ENCODE results near the gene PLCB3. TPM values are rescaled to one million over a fixed set of nuclear protein-coding genes. Genes with fewer than 3 reads are reported as not detected.

Gene PLCB3
- total RNA-seq: 1 to 10 TPM; 4.4 to 4.7 TPM

GRCh38 chr11:64251016-64251752, at the start of gene PLCB3:
Gene PLCB3 (plus strand): TSS chr11:64251530. CDS start chr11:64251650, 120 bp downstream.
- no peaks in the 10 kb centered on the region for H3K36me3 Mint-ChIP-seq (ENCODE audit: low read depth)
- H3K4me1 Mint-ChIP-seq (ENCODE audit: low read depth): peaks cover 13% of the 10 kb centered on the region
- H3K27ac Mint-ChIP-seq: no peak within 1 kb of the TSS
- intact Hi-C loops (cut with micrococcal nuclease): loop anchor here (1.0 kb wide), 3 partner anchors 18 to 54 kb away; partner anchors contain the start of genes ESRRA and FERMT3
- CTCF ChIA-PET: interaction anchor here (0.5 to 4.1 kb wide), 12 partner anchors 8 to 1432 kb away, joined by 3 to 27 read pairs (median 6); partner anchors contain the start of genes CATSPERZ, ESRRA and FERMT3
- no peaks in the 10 kb centered on the region for H3K9me3 Mint-ChIP-seq
- peak within 1 kb of the TSS; percentile 84 for H3K4me3 Mint-ChIP-seq
- H3K27me3 Mint-ChIP-seq (ENCODE audit: low read depth): no peaks in the 10 kb centered on the region
- peak; percentile 54 for DNase-seq

GRCh38 chr11:64201543-64201942, 49.8 kb upstream of the PLCB3 start:
- Mint-ChIP-seq H3K9me3 (no peaks in the 10 kb centered on the region), H3K27me3 (ENCODE audit: low read depth) (no peaks in the 10 kb centered on the region), H3K36me3 (ENCODE audit: low read depth) (peaks cover 58% of the 10 kb centered on the region), H3K27ac (no peak overlapping the region), H3K4me3 (no peak overlapping the region), H3K4me1 (ENCODE audit: low read depth) (peaks cover 31% of the 10 kb centered on the region)
- no peak for DNase-seq
- intact Hi-C loops (cut with micrococcal nuclease): no loop called here
- CTCF ChIA-PET: interaction anchor here (0.6 to 1.0 kb wide), 2 partner anchors 99 to 101 kb away, joined by 3 read pairs; no protein-coding TSS in a partner anchor

GRCh38 chr11:64202992-64203391, 48.3 kb upstream of the PLCB3 start:
- H3K36me3 Mint-ChIP-seq (ENCODE audit: low read depth): peaks cover 63% of the 10 kb centered on the region
- no peak overlapping the region for H3K4me3 Mint-ChIP-seq

GRCh38 chr11:64203421-64204079, 47.8 kb upstream of the PLCB3 start:
- no peak overlapping the region for H3K4me3 Mint-ChIP-seq
- no peaks in the 10 kb centered on the region for H3K9me3 Mint-ChIP-seq
- H3K27ac Mint-ChIP-seq: peak overlapping the region; percentile 89
- H3K27me3 Mint-ChIP-seq (ENCODE audit: low read depth): no peaks in the 10 kb centered on the region
- CTCF ChIA-PET: interaction anchor here (0.9 to 7.4 kb wide), 15 partner anchors 10 to 109 kb away, joined by 3 to 89 read pairs (median 7); partner anchors contain the start of genes CATSPERZ, NUDT22, PPP1R14B and STIP1
- intact Hi-C loops (cut with micrococcal nuclease): loop anchor here (1.0 kb wide), 2 partner anchors 97 to 101 kb away; partner anchors contain the start of gene CATSPERZ
- no peak for DNase-seq
- peaks cover 63% of the 10 kb centered on the region for H3K36me3 Mint-ChIP-seq (ENCODE audit: low read depth)
- H3K4me1 Mint-ChIP-seq (ENCODE audit: low read depth): peaks cover 40% of the 10 kb centered on the region

More at GRCh38 chr11:64202992-64203391, 48.3 kb upstream of the PLCB3 start:
- no peaks in the 10 kb centered on the region for H3K9me3 Mint-ChIP-seq
- CTCF ChIA-PET: interaction anchor here (2.0 to 7.4 kb wide), 5 partner anchors 17 to 100 kb away, joined by 8 to 89 read pairs (median 13); partner anchors contain the start of genes CATSPERZ, NUDT22, STIP1 and TRPT1
- peaks cover 35% of the 10 kb centered on the region for H3K4me1 Mint-ChIP-seq (ENCODE audit: low read depth)
- DNase-seq: no peak
- no peak overlapping the region for H3K27ac Mint-ChIP-seq
- no peaks in the 10 kb centered on the region for H3K27me3 Mint-ChIP-seq (ENCODE audit: low read depth)
- intact Hi-C loops (cut with micrococcal nuclease): no loop called here

- Mint-ChIP-seq H3K4me3 (no peak overlapping the region), H3K27ac (peak overlapping the region; percentile 89), H3K4me1 (ENCODE audit: low read depth) (peaks cover 45% of the 10 kb centered on the region), H3K9me3 (no peaks in the 10 kb centered on the region), H3K27me3 (ENCODE audit: low read depth) (no peaks in the 10 kb centered on the region), H3K36me3 (ENCODE audit: low read depth) (peaks cover 67% of the 10 kb centered on the region)
- CTCF ChIA-PET: interaction anchor here (0.5 to 7.4 kb wide), 23 partner anchors 9 to 246 kb away, joined by 3 to 89 read pairs (median 5); partner anchors contain the start of genes CATSPERZ, NUDT22, PPP1R14B and STIP1
- no peak for DNase-seq
- intact Hi-C loops (cut with micrococcal nuclease): loop anchor here (1.0 kb wide), 2 partner anchors 96 to 100 kb away; partner anchors contain the start of gene CATSPERZ
Observed at GRCh38 chr11:64204080-64204440, 47.3 kb upstream of the PLCB3 start.

GRCh38 chr11:64204464-64204989, 46.8 kb upstream of the PLCB3 start:
- Mint-ChIP-seq H3K4me3 (peak overlapping the region; percentile 13), H3K27me3 (ENCODE audit: low read depth) (no peaks in the 10 kb centered on the region), H3K4me1 (ENCODE audit: low read depth) (peaks cover 49% of the 10 kb centered on the region), H3K27ac (peak overlapping the region; percentile 89), H3K36me3 (ENCODE audit: low read depth) (peaks cover 67% of the 10 kb centered on the region), H3K9me3 (no peaks in the 10 kb centered on the region)
- peak; percentile 93 for DNase-seq
- CTCF ChIA-PET: interaction anchor here (0.5 to 7.4 kb wide), 30 partner anchors 8 to 484 kb away, joined by 3 to 89 read pairs (median 5); partner anchors contain the start of genes CATSPERZ, NUDT22, PPP1R14B and STIP1
- intact Hi-C loops (cut with micrococcal nuclease): loop anchor here (1.0 kb wide), 2 partner anchors 96 to 100 kb away; partner anchors contain the start of gene CATSPERZ

- no peaks in the 10 kb centered on the region for H3K9me3 Mint-ChIP-seq
- intact Hi-C loops (cut with micrococcal nuclease): loop anchor here (1.0 kb wide), 9 partner anchors 20 to 99 kb away; partner anchors contain the start of genes DNAJC4, ESRRA, FKBP2 and GPR137
- H3K4me3 Mint-ChIP-seq: peak within 1 kb of the TSS; percentile 97
- CTCF ChIA-PET: interaction anchor here (0.8 to 7.4 kb wide), 15 partner anchors 8 to 96 kb away, joined by 3 to 89 read pairs (median 5); partner anchors contain the start of genes BAD, CATSPERZ, NUDT22 and PLCB3
- H3K27ac Mint-ChIP-seq: peak within 1 kb of the TSS; percentile 99
- peaks cover 58% of the 10 kb centered on the region for H3K36me3 Mint-ChIP-seq (ENCODE audit: low read depth)
- no peaks in the 10 kb centered on the region for H3K27me3 Mint-ChIP-seq (ENCODE audit: low read depth)
- peak; percentile 91 for DNase-seq
- H3K4me1 Mint-ChIP-seq (ENCODE audit: low read depth): peaks cover 51% of the 10 kb centered on the region
Observed at GRCh38 chr11:64206457-64207255, 44.7 kb upstream of the PLCB3 start, which contains the start of gene FERMT3. Gene FERMT3 (plus strand): TSS chr11:64206721. CDS start chr11:64207365, 644 bp downstream.

- Mint-ChIP-seq H3K4me1 (ENCODE audit: low read depth) (peaks cover 56% of the 10 kb centered on the region), H3K4me3 (peak overlapping the region; percentile 97), H3K27ac (peak overlapping the region; percentile 99), H3K27me3 (ENCODE audit: low read depth) (no peaks in the 10 kb centered on the region), H3K9me3 (no peaks in the 10 kb centered on the region), H3K36me3 (ENCODE audit: low read depth) (peaks cover 58% of the 10 kb centered on the region)
- CTCF ChIA-PET: interaction anchor here (0.8 to 7.4 kb wide), 13 partner anchors 8 to 95 kb away, joined by 3 to 89 read pairs (median 5); partner anchors contain the start of genes CATSPERZ, FKBP2, NUDT22 and PLCB3
- intact Hi-C loops (cut with micrococcal nuclease): loop anchor here (1.0 kb wide), 8 partner anchors 19 to 98 kb away; partner anchors contain the start of genes DNAJC4, ESRRA, FKBP2 and GPR137
- peak; percentile 94 for DNase-seq
Observed at GRCh38 chr11:64207256-64208085, 43.9 kb upstream of the PLCB3 start.

GRCh38 chr11:64208086-64208795, 43.1 kb upstream of the PLCB3 start:
- intact Hi-C loops (cut with micrococcal nuclease): no loop called here
- H3K36me3 Mint-ChIP-seq (ENCODE audit: low read depth): peaks cover 56% of the 10 kb centered on the region
- CTCF ChIA-PET: interaction anchor here (0.8 to 7.4 kb wide), 3 partner anchors 33 to 94 kb away, joined by 3 to 89 read pairs (median 4); partner anchors contain the start of genes CATSPERZ, FKBP2 and PLCB3

More at GRCh38 chr11:64208086-64208795, 43.1 kb upstream of the PLCB3 start:
- H3K9me3 Mint-ChIP-seq: no peaks in the 10 kb centered on the region
- peak overlapping the region; percentile 99 for H3K27ac Mint-ChIP-seq
- peaks cover 56% of the 10 kb centered on the region for H3K4me1 Mint-ChIP-seq (ENCODE audit: low read depth)
- no peak for DNase-seq
- peak overlapping the region; percentile 97 for H3K4me3 Mint-ChIP-seq
- no peaks in the 10 kb centered on the region for H3K27me3 Mint-ChIP-seq (ENCODE audit: low read depth)
